ENCODE measurements around the gene TGM1. TPM values are rescaled to one million over a fixed set of nuclear protein-coding genes. Genes with fewer than 3 reads are reported as not detected.

Gene TGM1
- total RNA-seq, 4 donors from 2014 or later, result 1.2 to 11.3 (median 5.9) TPM

DNA sequence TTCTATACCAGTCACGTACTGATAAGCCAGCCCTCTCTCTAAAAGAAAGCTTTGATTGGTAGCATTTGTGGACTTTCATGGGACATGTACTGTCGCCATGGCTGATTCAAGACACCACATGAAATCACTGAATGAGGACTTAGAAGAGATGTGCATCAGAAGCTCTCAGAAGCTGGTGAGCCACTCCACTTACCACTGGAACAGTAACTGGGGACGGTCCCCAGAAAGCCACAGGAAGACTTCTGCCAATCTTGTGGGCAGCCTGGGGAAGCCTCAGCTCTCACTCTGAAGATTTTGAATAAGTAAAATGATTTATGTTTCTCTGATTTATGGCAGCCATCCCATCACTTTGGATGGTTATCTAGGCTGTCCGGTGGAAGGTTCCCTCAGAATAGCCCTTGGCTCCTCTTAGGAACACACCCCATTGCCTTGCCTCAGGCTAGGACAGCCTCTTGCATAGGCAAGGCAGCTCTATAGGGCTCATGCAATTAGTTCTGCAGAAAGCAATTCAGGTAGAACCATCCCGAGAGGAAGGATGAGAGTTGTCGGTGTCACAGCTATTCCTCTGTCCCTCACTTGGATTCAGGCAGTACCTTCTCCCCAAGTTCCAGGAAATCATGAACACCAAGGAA lies 26.8 kb upstream of the TGM1 start:
- H3K36me3 ChIP-seq, result peaks cover 0 to 52% (median 0%) of the 10 kb centered on the region in 3 donors
- H3K9me3 ChIP-seq, result no peaks in the 10 kb centered on the region
- no peak overlapping the region for H3K27ac ChIP-seq
- no peaks in the 10 kb centered on the region for H3K27me3 ChIP-seq
- H3K4me3 ChIP-seq, result no peak overlapping the region
- H3K4me1 ChIP-seq, result no peaks in the 10 kb centered on the region
- DNase-seq, result no peak
- no peak for TF ChIP-seq POLR2A (IDR thresholded peaks at IDR 0.05)
- TF ChIP-seq, protein P1, sequence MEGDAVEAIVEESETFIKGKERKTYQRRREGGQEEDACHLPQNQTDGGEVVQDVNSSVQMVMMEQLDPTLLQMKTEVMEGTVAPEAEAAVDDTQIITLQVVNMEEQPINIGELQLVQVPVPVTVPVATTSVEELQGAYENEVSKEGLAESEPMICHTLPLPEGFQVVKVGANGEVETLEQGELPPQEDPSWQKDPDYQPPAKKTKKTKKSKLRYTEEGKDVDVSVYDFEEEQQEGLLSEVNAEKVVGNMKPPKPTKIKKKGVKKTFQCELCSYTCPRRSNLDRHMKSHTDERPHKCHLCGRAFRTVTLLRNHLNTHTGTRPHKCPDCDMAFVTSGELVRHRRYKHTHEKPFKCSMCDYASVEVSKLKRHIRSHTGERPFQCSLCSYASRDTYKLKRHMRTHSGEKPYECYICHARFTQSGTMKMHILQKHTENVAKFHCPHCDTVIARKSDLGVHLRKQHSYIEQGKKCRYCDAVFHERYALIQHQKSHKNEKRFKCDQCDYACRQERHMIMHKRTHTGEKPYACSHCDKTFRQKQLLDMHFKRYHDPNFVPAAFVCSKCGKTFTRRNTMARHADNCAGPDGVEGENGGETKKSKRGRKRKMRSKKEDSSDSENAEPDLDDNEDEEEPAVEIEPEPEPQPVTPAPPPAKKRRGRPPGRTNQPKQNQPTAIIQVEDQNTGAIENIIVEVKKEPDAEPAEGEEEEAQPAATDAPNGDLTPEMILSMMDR (IDR thresholded peaks at IDR 0.05), result no peak

DNA sequence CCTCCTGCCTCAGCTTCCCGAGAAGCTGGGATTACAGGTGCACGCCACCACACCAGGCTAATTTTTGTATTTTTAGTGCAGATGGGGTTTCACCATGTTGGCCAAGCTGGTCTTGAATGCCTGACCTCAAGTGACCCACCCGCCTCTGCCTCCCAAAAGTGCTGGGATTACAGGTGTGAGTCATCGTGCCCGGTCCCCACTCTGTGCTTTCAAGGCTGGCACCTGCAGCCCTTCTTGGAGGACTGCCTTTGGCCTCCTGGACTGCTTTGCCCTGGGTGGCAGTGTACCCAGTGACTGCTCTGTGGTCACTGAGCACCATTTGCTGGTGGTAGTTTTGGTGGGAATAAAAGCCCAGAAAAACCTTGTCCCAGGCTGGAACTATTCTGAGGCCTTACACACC lies 24.0 kb upstream of the TGM1 start:
- no peak for TF ChIP-seq POLR2A (IDR thresholded peaks at IDR 0.05)
- TF ChIP-seq, protein P1 (IDR thresholded peaks at IDR 0.05), result no peak
- peaks cover 0 to 29% (median 0%) of the 10 kb centered on the region in 3 donors for H3K36me3 ChIP-seq
- no peak for DNase-seq

DNA sequence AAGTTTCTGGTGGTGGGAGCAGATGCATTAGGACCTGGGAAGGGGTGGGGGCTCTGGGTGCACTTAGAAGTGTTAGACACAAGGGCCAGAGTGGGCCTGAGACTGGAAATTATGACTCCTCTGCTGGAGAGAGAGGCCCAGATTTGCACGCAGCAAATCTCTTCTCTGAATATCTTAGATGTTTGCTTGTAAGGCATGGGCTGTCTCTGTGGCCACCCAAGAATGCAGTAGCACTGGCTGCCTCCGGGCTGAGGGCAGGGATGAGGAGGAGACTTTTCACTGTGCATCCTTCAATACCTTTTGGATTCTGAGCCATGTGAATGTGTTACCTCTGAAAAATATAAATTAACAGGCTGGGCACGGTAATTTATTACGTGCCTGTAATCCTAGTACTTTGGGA lies 22.4 kb upstream of the TGM1 start:
- TF ChIP-seq, protein P1 (IDR thresholded peaks at IDR 0.05), result no peak
- no peak for TF ChIP-seq POLR2A (IDR thresholded peaks at IDR 0.05)
- H3K4me3 ChIP-seq, result no peak overlapping the region
- H3K27me3 ChIP-seq, result no peaks in the 10 kb centered on the region
- H3K9me3 ChIP-seq, result no peaks in the 10 kb centered on the region
- DNase-seq, result no peak
- H3K4me1 ChIP-seq, result no peaks in the 10 kb centered on the region
- peaks cover 0 to 13% (median 0%) of the 10 kb centered on the region in 3 donors for H3K36me3 ChIP-seq
- H3K27ac ChIP-seq, result no peak overlapping the region

More for the DNA sequence above, 24.0 kb upstream of the TGM1 start:
- Histone ChIP-seq H3K27me3 (no peaks in the 10 kb centered on the region), H3K4me1 (no peaks in the 10 kb centered on the region), H3K9me3 (no peaks in the 10 kb centered on the region), H3K4me3 (no peak overlapping the region), H3K27ac (no peak overlapping the region)

DNA sequence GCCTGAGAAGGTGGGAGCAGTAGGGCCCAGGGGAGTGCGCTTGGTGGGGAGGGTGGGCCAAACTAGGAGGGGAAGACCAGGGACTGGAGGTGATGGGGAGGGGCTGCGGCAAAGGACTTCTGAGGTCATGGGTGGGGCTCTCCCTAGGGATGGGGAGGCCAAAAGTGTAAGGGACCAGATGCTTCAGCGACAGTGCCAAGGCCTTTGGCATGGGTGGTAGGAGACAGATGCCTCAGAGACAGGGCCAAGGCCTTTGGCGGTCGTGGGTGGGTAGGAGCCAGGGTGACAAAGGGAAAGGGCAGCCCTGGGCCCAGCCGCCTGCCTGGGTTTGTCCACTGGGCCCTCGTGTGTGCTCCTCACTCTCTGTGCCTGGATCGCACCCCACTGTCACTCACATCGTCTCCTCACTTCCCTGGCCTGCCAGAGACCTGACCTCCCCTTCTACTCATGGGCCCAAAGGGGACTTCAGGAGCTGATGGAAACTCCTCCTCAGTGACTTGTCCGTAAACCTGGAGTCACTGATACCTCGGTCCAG lies 21.6 kb upstream of the TGM1 start:
- Histone ChIP-seq H3K36me3 (peaks cover 0 to 5% (median 0%) of the 10 kb centered on the region in 3 donors), H3K27me3 (no peaks in the 10 kb centered on the region), H3K27ac (no peak overlapping the region), H3K4me1 (no peaks in the 10 kb centered on the region), H3K4me3 (no peak overlapping the region), H3K9me3 (no peaks in the 10 kb centered on the region)
- DNase-seq, result peak in 1 of 3 donors; percentile 34
- no peak for TF ChIP-seq POLR2A (IDR thresholded peaks at IDR 0.05)
- TF ChIP-seq, protein P1 (IDR thresholded peaks at IDR 0.05), result no peak

DNA sequence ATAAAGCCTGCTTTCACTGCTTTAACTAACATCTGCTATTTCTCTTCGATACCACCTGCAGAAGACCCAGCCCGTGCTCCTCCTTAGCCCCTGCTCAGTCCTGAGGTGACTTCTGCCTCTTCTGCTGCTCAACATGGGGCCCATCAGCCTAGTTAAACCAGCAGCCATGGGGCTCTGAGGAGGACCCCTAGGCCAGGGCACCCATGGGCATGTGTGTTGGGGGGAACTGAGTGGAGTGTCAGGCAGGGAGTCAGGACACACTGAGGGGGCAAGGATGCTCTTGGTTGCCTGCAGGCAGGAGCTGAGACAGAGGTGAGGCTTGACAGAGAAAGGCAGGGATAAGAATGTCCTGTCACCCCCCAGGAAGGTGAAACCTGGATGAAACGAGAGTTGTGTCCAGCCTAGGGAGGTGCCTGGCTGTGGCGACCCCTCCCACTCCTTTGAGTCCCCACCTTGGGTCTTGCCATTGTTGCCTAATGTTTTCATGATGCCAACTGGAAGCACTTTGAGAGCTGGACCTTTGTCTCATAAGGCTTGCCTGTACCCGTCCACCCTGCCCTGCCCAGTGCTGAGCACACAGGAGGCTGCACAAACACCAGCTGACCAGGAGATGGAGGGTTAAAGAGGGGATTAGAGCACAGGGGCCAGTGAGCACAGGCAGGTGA lies 21.0 kb upstream of the TGM1 start:
- no peak for DNase-seq
- Histone ChIP-seq H3K9me3 (no peaks in the 10 kb centered on the region), H3K27me3 (no peaks in the 10 kb centered on the region), H3K27ac (no peak overlapping the region), H3K4me3 (no peak overlapping the region), H3K36me3 (no peaks in the 10 kb centered on the region), H3K4me1 (no peaks in the 10 kb centered on the region)
- TF ChIP-seq, protein P1 (IDR thresholded peaks at IDR 0.05), result no peak
- no peak for TF ChIP-seq POLR2A (IDR thresholded peaks at IDR 0.05)

All from Peyer's patch (tissue), 4 donors.